ENCODE results near the gene NHERF2.
"Not testable (repeated sequence)": the region's sequence is repeated elsewhere in the genome, so short reads cannot be mapped to it uniquely, and the experiment has no call there.

The NHERF2 gene

DNA sequence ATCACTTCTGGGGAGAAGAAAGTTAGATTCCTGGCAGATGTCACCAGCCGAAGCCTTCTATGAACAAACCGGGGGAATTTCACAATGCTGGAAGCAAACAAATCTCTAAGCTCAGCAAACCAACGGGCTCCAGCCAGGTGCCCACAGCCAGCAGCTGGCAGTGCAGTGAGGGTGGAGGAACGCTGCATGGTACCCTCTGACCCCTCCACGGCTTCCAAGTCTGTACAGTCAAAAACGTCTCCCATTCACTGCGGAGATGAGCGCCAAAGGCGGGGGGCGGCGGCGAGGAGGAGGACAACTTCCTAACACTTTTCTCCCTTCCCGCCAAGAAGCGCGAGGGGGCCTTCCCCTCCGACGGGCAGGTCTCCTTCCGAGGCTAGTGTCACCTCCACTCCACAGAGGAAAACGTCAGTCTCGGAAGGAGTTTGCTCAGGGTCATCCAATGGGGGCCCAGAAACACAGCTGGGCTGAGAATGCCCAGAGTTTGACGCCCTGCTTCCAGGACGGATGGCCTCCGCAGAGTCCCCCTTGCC lies 18.0 kb upstream of the NHERF2 start:
- Histone ChIP-seq H3K27me3 (ENCODE audit: insufficient read depth, low read length, poor library complexity, severe bottlenecking) (no peaks in the 10 kb centered on the region), H3K4me3 (ENCODE audit: low read length, poor library complexity, severe bottlenecking) (peak overlapping the region; percentile 80), H3K9me2 (replicated peaks; ENCODE audit: low read depth, low read length) (no peaks in the 10 kb centered on the region), H3F3A (ENCODE audit: low read depth) (no peaks in the 10 kb centered on the region), H3K4me1 (ENCODE audit: insufficient read depth, low read length, poor library complexity, severe bottlenecking) (peaks cover 10% of the 10 kb centered on the region), H2AFZ (ENCODE audit: low read length) (no peak overlapping the region), H3K9me3 (ENCODE audit: insufficient read depth, low read depth, low read length) (no peaks in the 10 kb centered on the region), H3K9ac (ENCODE audit: low read depth, low read length, poor library complexity, severe bottlenecking) (peak overlapping the region; percentile 82), H4K20me1 (ENCODE audit: insufficient read depth, low read length, poor library complexity, severe bottlenecking) (peaks cover 17% of the 10 kb centered on the region), H3K79me2 (ENCODE audit: insufficient read depth, low read length) (peaks cover 49% of the 10 kb centered on the region), H3K36me3 (ENCODE audit: insufficient read depth, low read length) (no peaks in the 10 kb centered on the region), H3K4me2 (ENCODE audit: low read depth, low read length, poor library complexity, severe bottlenecking) (peak overlapping the region; percentile 95)
- no peak for TF ChIP-seq EZH2phosphoT487 (IDR thresholded peaks at IDR 0.05; ENCODE audit: borderline replicate concordance)
- TF ChIP-seq, protein P1, sequence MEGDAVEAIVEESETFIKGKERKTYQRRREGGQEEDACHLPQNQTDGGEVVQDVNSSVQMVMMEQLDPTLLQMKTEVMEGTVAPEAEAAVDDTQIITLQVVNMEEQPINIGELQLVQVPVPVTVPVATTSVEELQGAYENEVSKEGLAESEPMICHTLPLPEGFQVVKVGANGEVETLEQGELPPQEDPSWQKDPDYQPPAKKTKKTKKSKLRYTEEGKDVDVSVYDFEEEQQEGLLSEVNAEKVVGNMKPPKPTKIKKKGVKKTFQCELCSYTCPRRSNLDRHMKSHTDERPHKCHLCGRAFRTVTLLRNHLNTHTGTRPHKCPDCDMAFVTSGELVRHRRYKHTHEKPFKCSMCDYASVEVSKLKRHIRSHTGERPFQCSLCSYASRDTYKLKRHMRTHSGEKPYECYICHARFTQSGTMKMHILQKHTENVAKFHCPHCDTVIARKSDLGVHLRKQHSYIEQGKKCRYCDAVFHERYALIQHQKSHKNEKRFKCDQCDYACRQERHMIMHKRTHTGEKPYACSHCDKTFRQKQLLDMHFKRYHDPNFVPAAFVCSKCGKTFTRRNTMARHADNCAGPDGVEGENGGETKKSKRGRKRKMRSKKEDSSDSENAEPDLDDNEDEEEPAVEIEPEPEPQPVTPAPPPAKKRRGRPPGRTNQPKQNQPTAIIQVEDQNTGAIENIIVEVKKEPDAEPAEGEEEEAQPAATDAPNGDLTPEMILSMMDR (conservative IDR thresholded peaks at IDR 0.05; ENCODE audit: low read length) = no peak

DNA sequence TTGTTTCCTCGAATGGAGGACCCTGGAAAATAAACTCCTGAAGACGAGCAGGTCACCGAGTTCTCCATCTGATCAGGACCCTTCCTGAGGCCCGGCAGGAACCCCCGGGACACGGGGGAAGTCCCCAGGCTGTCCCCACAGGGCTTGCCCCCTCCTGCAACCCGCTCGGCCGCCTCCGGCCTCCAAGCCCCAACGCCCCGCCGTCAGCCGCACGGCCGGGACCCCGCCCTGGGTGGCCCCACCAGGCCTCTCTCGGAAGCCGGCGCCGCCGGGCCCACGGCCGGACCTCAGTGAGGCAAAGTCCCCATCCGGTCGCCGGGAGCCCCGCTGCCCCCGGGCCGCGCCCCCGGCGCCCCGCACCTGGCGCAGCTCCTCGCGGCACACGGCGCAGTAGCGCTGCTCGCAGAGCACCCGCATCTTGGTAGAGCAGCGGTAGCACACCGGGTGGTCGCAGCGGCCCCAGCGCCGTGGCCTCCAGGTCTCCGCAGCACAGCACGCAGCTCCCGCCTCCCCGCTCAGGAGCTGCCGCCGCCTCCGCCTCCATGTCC lies 17.5 kb upstream of the NHERF2 start:
- H3K9me2 ChIP-seq (replicated peaks; ENCODE audit: low read depth, low read length) = no peaks in the 10 kb centered on the region
- no peak overlapping the region for H2AFZ ChIP-seq (ENCODE audit: low read length)
- peak overlapping the region; percentile 95 for H3K4me2 ChIP-seq (ENCODE audit: low read depth, low read length, poor library complexity, severe bottlenecking)
- peaks cover 10% of the 10 kb centered on the region for H3K4me1 ChIP-seq (ENCODE audit: insufficient read depth, low read length, poor library complexity, severe bottlenecking)
- H3K27me3 ChIP-seq (ENCODE audit: insufficient read depth, low read length, poor library complexity, severe bottlenecking) = no peaks in the 10 kb centered on the region
- no peaks in the 10 kb centered on the region for H3K36me3 ChIP-seq (ENCODE audit: insufficient read depth, low read length)
- TF ChIP-seq, protein P1 (conservative IDR thresholded peaks at IDR 0.05; ENCODE audit: low read length) = no peak
- no peak for TF ChIP-seq EZH2phosphoT487 (IDR thresholded peaks at IDR 0.05; ENCODE audit: borderline replicate concordance)
- H4K20me1 ChIP-seq (ENCODE audit: insufficient read depth, low read length, poor library complexity, severe bottlenecking) = peaks cover 17% of the 10 kb centered on the region
- peak overlapping the region; percentile 82 for H3K9ac ChIP-seq (ENCODE audit: low read depth, low read length, poor library complexity, severe bottlenecking)
- no peaks in the 10 kb centered on the region for H3F3A ChIP-seq (ENCODE audit: low read depth)
- no peaks in the 10 kb centered on the region for H3K9me3 ChIP-seq (ENCODE audit: insufficient read depth, low read depth, low read length)
- H3K4me3 ChIP-seq (ENCODE audit: low read length, poor library complexity, severe bottlenecking) = peak overlapping the region; percentile 80
- peaks cover 48% of the 10 kb centered on the region for H3K79me2 ChIP-seq (ENCODE audit: insufficient read depth, low read length)

DNA sequence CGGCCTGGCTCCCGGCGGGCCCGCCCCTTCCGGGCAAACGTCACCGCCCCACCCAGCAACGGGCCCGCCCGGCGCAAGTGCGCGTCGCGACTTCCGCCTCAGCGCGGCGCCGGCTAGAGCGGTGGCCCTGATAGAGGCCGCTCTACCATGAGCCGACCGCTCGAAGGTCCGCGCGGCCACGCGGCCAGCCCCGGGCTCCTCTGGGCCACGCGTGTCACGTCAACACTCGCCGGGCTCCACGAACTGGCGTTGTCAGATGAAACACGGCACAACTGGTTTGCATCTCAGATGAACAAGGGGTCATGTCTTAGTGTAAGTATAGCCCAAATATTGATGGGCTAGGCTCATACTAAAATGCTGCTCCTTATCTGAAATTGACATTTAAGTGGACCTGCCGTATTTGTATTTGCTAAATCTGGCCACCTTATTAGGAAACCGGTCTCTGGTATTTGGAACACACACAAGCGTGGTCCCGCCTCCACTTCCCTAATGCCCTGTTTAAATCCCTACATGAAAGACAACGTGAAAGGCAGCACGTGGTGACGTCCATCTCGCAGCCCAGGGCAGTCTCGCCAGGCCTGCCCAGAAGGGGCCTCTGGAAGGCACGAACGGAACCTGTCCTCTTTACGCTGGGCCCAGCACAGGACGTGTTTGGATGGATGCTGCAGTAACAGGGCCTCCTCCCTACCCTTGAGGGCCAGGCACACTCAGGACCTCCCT lies 16.8 kb upstream of the NHERF2 start, which contains the start of gene ZNF598:
ZNF598 (minus strand) TSS at position 31 of the 720 bp plus-strand sequence.
- Histone ChIP-seq H4K20me1 (ENCODE audit: insufficient read depth, low read length, poor library complexity, severe bottlenecking) (peaks cover 17% of the 10 kb centered on the region), H2AFZ (ENCODE audit: low read length) (peak within 1 kb of the TSS; percentile 99), H3K9me3 (ENCODE audit: insufficient read depth, low read depth, low read length) (no peaks in the 10 kb centered on the region), H3K9ac (ENCODE audit: low read depth, low read length, poor library complexity, severe bottlenecking) (peak within 1 kb of the TSS; percentile 87), H3K27me3 (ENCODE audit: insufficient read depth, low read length, poor library complexity, severe bottlenecking) (no peaks in the 10 kb centered on the region), H3K9me2 (replicated peaks; ENCODE audit: low read depth, low read length) (no peaks in the 10 kb centered on the region), H3K36me3 (ENCODE audit: insufficient read depth, low read length) (no peaks in the 10 kb centered on the region), H3F3A (ENCODE audit: low read depth) (no peaks in the 10 kb centered on the region), H3K4me2 (ENCODE audit: low read depth, low read length, poor library complexity, severe bottlenecking) (peak within 1 kb of the TSS; percentile 95), H3K4me3 (ENCODE audit: low read length, poor library complexity, severe bottlenecking) (peak within 1 kb of the TSS; percentile 96), H3K4me1 (ENCODE audit: insufficient read depth, low read length, poor library complexity, severe bottlenecking) (peaks cover 10% of the 10 kb centered on the region), H3K79me2 (ENCODE audit: insufficient read depth, low read length) (peaks cover 44% of the 10 kb centered on the region)
- TF ChIP-seq, protein P1 (conservative IDR thresholded peaks at IDR 0.05; ENCODE audit: low read length) = no peak
- no peak for TF ChIP-seq EZH2phosphoT487 (IDR thresholded peaks at IDR 0.05; ENCODE audit: borderline replicate concordance)

DNA sequence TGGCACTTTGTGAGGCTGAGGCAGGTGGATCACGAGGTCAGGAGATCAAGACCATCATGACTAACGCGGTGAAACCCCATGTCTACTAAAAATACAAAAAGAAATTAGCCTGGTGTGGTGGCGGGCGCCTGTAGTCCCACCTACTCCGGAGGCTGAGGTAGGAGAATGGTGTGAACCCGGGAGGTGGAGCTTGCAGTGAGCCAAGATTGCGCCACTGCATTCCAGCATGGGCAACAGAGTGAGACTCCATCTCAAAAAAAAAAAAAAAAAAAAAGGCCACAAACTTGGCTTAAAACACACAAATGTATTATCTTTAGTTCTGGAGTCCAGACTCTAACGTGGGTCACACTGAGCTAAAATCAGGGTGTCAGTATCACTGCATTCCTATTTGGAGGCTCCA lies 15.0 kb upstream of the NHERF2 start:
- not testable (repeated sequence) for H3K4me2 ChIP-seq (ENCODE audit: low read depth, low read length, poor library complexity, severe bottlenecking); H3K9me2 ChIP-seq (replicated peaks; ENCODE audit: low read depth, low read length); H3K27me3 ChIP-seq (ENCODE audit: insufficient read depth, low read length, poor library complexity, severe bottlenecking); H3F3A ChIP-seq (ENCODE audit: low read depth); H3K4me3 ChIP-seq (ENCODE audit: low read length, poor library complexity, severe bottlenecking); H3K36me3 ChIP-seq (ENCODE audit: insufficient read depth, low read length); H3K9me3 ChIP-seq (ENCODE audit: insufficient read depth, low read depth, low read length); H2AFZ ChIP-seq (ENCODE audit: low read length); H3K9ac ChIP-seq (ENCODE audit: low read depth, low read length, poor library complexity, severe bottlenecking)
- Histone ChIP-seq H3K79me2 (ENCODE audit: insufficient read depth, low read length) (peaks cover 26% of the 10 kb centered on the region), H3K4me1 (ENCODE audit: insufficient read depth, low read length, poor library complexity, severe bottlenecking) (peaks cover 10% of the 10 kb centered on the region), H4K20me1 (ENCODE audit: insufficient read depth, low read length, poor library complexity, severe bottlenecking) (peaks cover 17% of the 10 kb centered on the region)

Measured in Loucy (cell line).